SK-N-SH treated with all-trans-retinoic acid at 6 μM for 48 hours (cell line): Measurements from ENCODE around the gene C16orf95.

Experiments
- ARNTL ChIP-seq: fragments of 450-650 bp; formaldehyde crosslinking; IDR thresholded peaks from 2 replicates; pipeline ENCODE4 v1.5.0; 2020; ENCODE audit warnings: low read depth, mild to moderate bottlenecking, moderate library complexity, borderline replicate concordance
- CREB5 ChIP-seq: fragments of 250-450 bp; sonication (Bioruptor Pico); IDR thresholded peaks from 2 replicates; pipeline ENCODE4 v1.5.1; 2020; ENCODE audit warnings: low read depth, mild to moderate bottlenecking, moderate library complexity
- CSDC2 ChIP-seq: fragments of 250-450 bp; sonication (Bioruptor Pico); IDR thresholded peaks from 2 replicates; pipeline ENCODE4 v1.5.0; 2020; ENCODE audit warnings: mild to moderate bottlenecking, moderate library complexity
- ESRRG ChIP-seq: fragments of 250-450 bp; sonication (Bioruptor Pico); IDR thresholded peaks from 2 replicates; pipeline ENCODE4 v1.6.1; 2021; ENCODE audit warnings: mild to moderate bottlenecking
- PATZ1 ChIP-seq: fragments of 250-450 bp; sonication (Bioruptor Pico); IDR thresholded peaks from 2 replicates; pipeline ENCODE4 v1.8.0; 2020; ENCODE audit warnings: mild to moderate bottlenecking, moderate library complexity, borderline replicate concordance
- RARB ChIP-seq: fragments of 250-450 bp; sonication (Bioruptor Pico); IDR thresholded peaks from 2 replicates; pipeline ENCODE4 v1.8.0; 2021; ENCODE audit warnings: mild to moderate bottlenecking, moderate library complexity
- TCF4 ChIP-seq: fragments of 250-450 bp; sonication (Bioruptor Pico); IDR thresholded peaks from 2 replicates; pipeline ENCODE4 v1.8.0; 2021; ENCODE audit warnings: mild to moderate bottlenecking, moderate library complexity, borderline replicate concordance
- TOX ChIP-seq: fragments of 250-450 bp; sonication (Bioruptor Pico); IDR thresholded peaks from 2 replicates; pipeline ENCODE4 v1.8.0; 2021; ENCODE audit warnings: mild to moderate bottlenecking, moderate library complexity, borderline replicate concordance
- TSHZ2 ChIP-seq: fragments of 250-450 bp; sonication (Bioruptor Pico); IDR thresholded peaks from 2 replicates; pipeline ENCODE4 v1.5.0; 2020; ENCODE audit warnings: mild to moderate bottlenecking, moderate library complexity
- ZFP3 ChIP-seq: fragments of 250-450 bp; sonication (Bioruptor Pico); IDR thresholded peaks from 2 replicates; pipeline ENCODE4 v1.5.0; 2020; ENCODE audit warnings: mild to moderate bottlenecking, moderate library complexity
- ZNF565 ChIP-seq: fragments of 450-650 bp; formaldehyde crosslinking; conservative IDR thresholded peaks from 2 replicates; pipeline ENCODE4 v1.5.0; 2020; ENCODE audit warnings: low read depth, mild to moderate bottlenecking, moderate library complexity
- TF ChIP-seq, protein P1 (sequence below): fragments of 250-450 bp; sonication (Bioruptor Pico); IDR thresholded peaks from 2 replicates; pipeline ENCODE4 v1.5.1; 2021; ENCODE audit warnings: mild to moderate bottlenecking, moderate library complexity

- TF ChIP-seq CREB5 (CRISPR knock-in tag) = no peak
- no peak for TF ChIP-seq RARB (CRISPR knock-in tag)
- TF ChIP-seq, protein P1, sequence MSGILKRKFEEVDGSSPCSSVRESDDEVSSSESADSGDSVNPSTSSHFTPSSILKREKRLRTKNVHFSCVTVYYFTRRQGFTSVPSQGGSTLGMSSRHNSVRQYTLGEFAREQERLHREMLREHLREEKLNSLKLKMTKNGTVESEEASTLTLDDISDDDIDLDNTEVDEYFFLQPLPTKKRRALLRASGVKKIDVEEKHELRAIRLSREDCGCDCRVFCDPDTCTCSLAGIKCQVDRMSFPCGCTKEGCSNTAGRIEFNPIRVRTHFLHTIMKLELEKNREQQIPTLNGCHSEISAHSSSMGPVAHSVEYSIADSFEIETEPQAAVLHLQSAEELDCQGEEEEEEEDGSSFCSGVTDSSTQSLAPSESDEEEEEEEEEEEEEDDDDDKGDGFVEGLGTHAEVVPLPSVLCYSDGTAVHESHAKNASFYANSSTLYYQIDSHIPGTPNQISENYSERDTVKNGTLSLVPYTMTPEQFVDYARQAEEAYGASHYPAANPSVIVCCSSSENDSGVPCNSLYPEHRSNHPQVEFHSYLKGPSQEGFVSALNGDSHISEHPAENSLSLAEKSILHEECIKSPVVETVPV (CRISPR knock-in tag) = no peak
- no peak for TF ChIP-seq ESRRG (CRISPR knock-in tag)
- no peak for TF ChIP-seq ARNTL
- TF ChIP-seq TSHZ2 (CRISPR knock-in tag) = no peak
- TF ChIP-seq TOX = no peak
- TF ChIP-seq CSDC2 (CRISPR knock-in tag) = no peak
- no peak for TF ChIP-seq TCF4 (CRISPR knock-in tag)
- no peak for TF ChIP-seq PATZ1 (CRISPR knock-in tag)
- TF ChIP-seq ZFP3 (CRISPR knock-in tag) = no peak
- no peak for TF ChIP-seq ZNF565 (CRISPR knock-in tag)
Observed at GRCh38 chr16:87338155-87338765, 21.1 kb upstream of the C16orf95 start.
